ENCODE results near the gene BNIP3. TPM values are rescaled to one million over a fixed set of nuclear protein-coding genes. Genes with fewer than 3 reads are reported as not detected.

BNIP3 gene
- total and polyA plus RNA-seq, 2 of the 8 experiments (the other 6 are each of a cell fraction or from before 2014, with no cell fraction given) = 25.8 to 58.9 TPM

DNA sequence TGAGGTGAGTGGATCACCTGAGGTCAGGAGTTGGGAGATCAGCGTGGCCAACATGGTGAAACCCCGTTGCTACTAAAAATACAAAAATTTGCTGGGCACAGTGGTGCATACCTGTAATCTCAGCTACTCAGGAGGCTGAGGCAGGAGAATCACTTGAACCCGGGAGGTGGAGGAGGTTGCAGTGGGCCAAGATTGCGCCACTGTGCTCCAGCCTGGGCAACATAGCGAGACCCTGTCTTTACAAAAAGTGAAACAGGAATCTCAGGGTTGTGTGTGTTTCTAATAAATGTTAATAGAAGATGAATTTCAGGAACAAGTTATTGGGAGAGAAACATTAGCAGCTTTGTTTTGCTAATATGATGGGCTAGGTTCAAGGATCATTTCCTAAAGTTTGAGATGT lies 61.0 kb downstream of the BNIP3 start:
- DNase-seq (ENCODE audit: low read depth in 1 of 2, low spot score in 2 of 2) = no peak
- WGBS, 2 experiments (ENCODE audit: extremely low coverage in 1 of 2, insufficient coverage in 1 of 2, insufficient read length in 1 of 2, insufficient replicate concordance in 2 of 2, low coverage in 1 of 2, low lambda C conversion rate in 2 of 2, missing lambda C conversion rate in 1 of 2) = 72% methylated on average over 5 of the region's 5 CpGs; no CpG with 5 or more reads in 1 of the 2 experiments
- no peaks in the 10 kb centered on the region; a peak in 2 of 8 replicates for H3K36me3 ChIP-seq (ENCODE audit: control insufficient read depth in 2 of 4, insufficient read depth in 4 of 4, low read length in 3 of 4)
- CTCF ChIA-PET (ENCODE audit: partially characterized antibody) = no interaction called here
- no peak overlapping the region for H4K8ac ChIP-seq (ENCODE audit: extremely low read depth, insufficient read depth, low read length)
- H3K23ac ChIP-seq (ENCODE audit: insufficient read length) = no peak overlapping the region
- H4K91ac ChIP-seq (replicated peaks; ENCODE audit: insufficient read length, low read length) = no peak overlapping the region
- no peak overlapping the region for H3K14ac ChIP-seq (ENCODE audit: insufficient read length)
- H3K27ac ChIP-seq (ENCODE audit: low read depth, low read length) = no peak overlapping the region
- no peaks in the 10 kb centered on the region for H3K9me3 ChIP-seq (ENCODE audit: insufficient read depth in 2 of 2, low read depth in 1 of 2, low read length in 1 of 2)
- no peak overlapping the region for H2AK5ac ChIP-seq (ENCODE audit: low read depth, low read length)
- H2BK15ac ChIP-seq (ENCODE audit: low read length) = no peak overlapping the region
- no peak overlapping the region for H2BK120ac ChIP-seq (replicated peaks; ENCODE audit: low read depth, low read length)
- peaks cover 0 to 11% (median 5%) of the 10 kb centered on the region in 4 experiments; a peak in 6 of 7 replicates for H3K4me1 ChIP-seq (replicated peaks in 1 of 4; ENCODE audit: control insufficient read depth in 3 of 4, insufficient read depth in 4 of 4, low read length in 3 of 4)
- no peak for FAIRE-seq
- H3K23me2 ChIP-seq (ENCODE audit: low read depth, low read length) = no peaks in the 10 kb centered on the region
- no peak overlapping the region for H3K18ac ChIP-seq (ENCODE audit: extremely low read depth, low read length)
- H2BK20ac ChIP-seq (ENCODE audit: low read length) = no peak overlapping the region
- H3K56ac ChIP-seq (replicated peaks; ENCODE audit: insufficient read length, low read depth, low read length) = no peak overlapping the region
- H4K20me1 ChIP-seq (replicated peaks in 1 of 2; ENCODE audit: control insufficient read depth in 1 of 2, insufficient read depth in 2 of 2, low read length in 2 of 2) = peaks cover 7 to 12% of the 10 kb centered on the region in 2 experiments
- no peak overlapping the region for H2BK12ac ChIP-seq (ENCODE audit: low read depth, low read length)
- no peak overlapping the region for H4K5ac ChIP-seq (ENCODE audit: insufficient read length, low read depth, low read length)
- H3K4ac ChIP-seq (replicated peaks; ENCODE audit: insufficient read length, low read depth, low read length) = no peak overlapping the region
- no peak overlapping the region for H2BK5ac ChIP-seq (ENCODE audit: low read depth, low read length)
- H3K9ac ChIP-seq (replicated peaks in 1 of 4; ENCODE audit: extremely low read depth in 1 of 4, low read depth in 3 of 4, low read length in 3 of 4) = no peak overlapping the region
- POLR2A ChIA-PET (ENCODE audit: partially characterized antibody) = no interaction called here
- H2AFZ ChIP-seq (ENCODE audit: low read length) = no peak overlapping the region
- peaks cover 7 to 76% of the 10 kb centered on the region in 2 experiments for H3K79me2 ChIP-seq (ENCODE audit: control insufficient read depth in 1 of 2, insufficient read depth in 2 of 2, low read length in 2 of 2)
- H3K4me3 ChIP-seq (ENCODE audit: extremely low read depth in 1 of 4, insufficient read depth in 2 of 4, low read depth in 3 of 4, low read length in 4 of 4) = no peak overlapping the region
- H3K79me1 ChIP-seq (ENCODE audit: low read depth, low read length) = peaks cover 13% of the 10 kb centered on the region
- H3K27me3 ChIP-seq (replicated peaks in 1 of 4; ENCODE audit: control insufficient read depth in 3 of 4, extremely low read depth in 1 of 4, insufficient read depth in 3 of 4, low read length in 3 of 4) = no peaks in the 10 kb centered on the region
- H3K4me2 ChIP-seq (ENCODE audit: insufficient read depth in 1 of 2, low read depth in 2 of 2, low read length in 2 of 2) = no peak overlapping the region
- TF ChIP-seq FOSL1 (IDR thresholded peaks at IDR 0.05; ENCODE audit: insufficient read depth, low read depth, low read length) (no peak), ZNF274 (IDR thresholded peaks at IDR 0.05; ENCODE audit: borderline replicate concordance, extremely low read depth, low read length) (no peak), RNF2 (IDR thresholded peaks at IDR 0.05; ENCODE audit: borderline replicate concordance, low read depth, low read length, missing control alignments, poor library complexity, severe bottlenecking) (no peak), YY1 (IDR thresholded peaks at IDR 0.05; ENCODE audit: low read depth, low read length) (no peak), RXRA (IDR thresholded peaks at IDR 0.05; ENCODE audit: insufficient read depth, low read depth, low read length) (no peak), CHD2 (IDR thresholded peaks at IDR 0.05; ENCODE audit: low read length) (no peak), RAD21 (IDR thresholded peaks at IDR 0.05 in 1 of 2, conservative IDR thresholded peaks at IDR 0.05 in 1 of 2; ENCODE audit: low read depth in 2 of 2, low read length in 2 of 2) (no peak), JUN (IDR thresholded peaks at IDR 0.05; ENCODE audit: low read depth, low read length) (no peak), SRF (IDR thresholded peaks at IDR 0.05; ENCODE audit: low read depth, low read length) (no peak), KDM5A (IDR thresholded peaks at IDR 0.05; ENCODE audit: low read length) (no peak), CBX5 (IDR thresholded peaks at IDR 0.05; ENCODE audit: low read depth, low read length) (no peak)
